Measurements from ENCODE around the gene USP22.

Gene USP22

DNA sequence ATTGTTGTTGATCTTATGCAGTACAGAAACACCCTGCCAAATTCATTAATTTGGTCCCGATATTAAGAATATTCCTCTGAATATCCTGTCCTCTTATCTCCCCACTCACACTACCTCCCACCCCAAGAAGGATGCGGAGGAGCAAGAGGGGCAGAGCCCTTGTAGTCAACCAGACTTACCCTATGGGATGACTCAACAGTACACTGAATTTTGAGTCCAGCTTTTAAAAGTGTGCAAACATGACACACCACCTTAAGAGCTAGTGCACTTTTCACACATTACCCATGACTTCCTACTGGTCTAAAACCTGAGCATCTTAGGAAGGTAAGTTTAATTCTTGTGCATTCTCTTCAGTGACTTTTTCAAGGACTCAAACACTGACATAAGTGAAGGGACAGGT, 9.5 kb downstream of the USP22 start:
- Histone ChIP-seq H3K79me2 (ENCODE audit: insufficient read depth, low read depth) (peaks cover 100% of the 10 kb centered on the region), H4K20me1 (ENCODE audit: insufficient read depth) (peaks cover 27% of the 10 kb centered on the region; the same call in 1 of the 2 replicates), H3K4me1 (ENCODE audit: low read depth, poor library complexity, severe bottlenecking) (peaks cover 86% of the 10 kb centered on the region), H2AFZ (ENCODE audit: low read depth) (no peak overlapping the region), H3K27me3 (ENCODE audit: insufficient read depth, low read depth) (no peaks in the 10 kb centered on the region), H3K4me2 (peak overlapping the region; percentile 84; the same call in 1 of the 2 replicates), H3K27ac (no peak overlapping the region), H3K9ac (no peak overlapping the region), H3K4me3 (IDR thresholded peaks at IDR 0.05; ENCODE audit: insufficient read depth, low read depth, low read length) (no peak overlapping the region), H3K36me3 (ENCODE audit: insufficient read depth) (no peaks in the 10 kb centered on the region)
- TF ChIP-seq, protein P1, sequence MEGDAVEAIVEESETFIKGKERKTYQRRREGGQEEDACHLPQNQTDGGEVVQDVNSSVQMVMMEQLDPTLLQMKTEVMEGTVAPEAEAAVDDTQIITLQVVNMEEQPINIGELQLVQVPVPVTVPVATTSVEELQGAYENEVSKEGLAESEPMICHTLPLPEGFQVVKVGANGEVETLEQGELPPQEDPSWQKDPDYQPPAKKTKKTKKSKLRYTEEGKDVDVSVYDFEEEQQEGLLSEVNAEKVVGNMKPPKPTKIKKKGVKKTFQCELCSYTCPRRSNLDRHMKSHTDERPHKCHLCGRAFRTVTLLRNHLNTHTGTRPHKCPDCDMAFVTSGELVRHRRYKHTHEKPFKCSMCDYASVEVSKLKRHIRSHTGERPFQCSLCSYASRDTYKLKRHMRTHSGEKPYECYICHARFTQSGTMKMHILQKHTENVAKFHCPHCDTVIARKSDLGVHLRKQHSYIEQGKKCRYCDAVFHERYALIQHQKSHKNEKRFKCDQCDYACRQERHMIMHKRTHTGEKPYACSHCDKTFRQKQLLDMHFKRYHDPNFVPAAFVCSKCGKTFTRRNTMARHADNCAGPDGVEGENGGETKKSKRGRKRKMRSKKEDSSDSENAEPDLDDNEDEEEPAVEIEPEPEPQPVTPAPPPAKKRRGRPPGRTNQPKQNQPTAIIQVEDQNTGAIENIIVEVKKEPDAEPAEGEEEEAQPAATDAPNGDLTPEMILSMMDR (conservative IDR thresholded peaks at IDR 0.05; ENCODE audit: low read depth, low read length) = no peak

DNA sequence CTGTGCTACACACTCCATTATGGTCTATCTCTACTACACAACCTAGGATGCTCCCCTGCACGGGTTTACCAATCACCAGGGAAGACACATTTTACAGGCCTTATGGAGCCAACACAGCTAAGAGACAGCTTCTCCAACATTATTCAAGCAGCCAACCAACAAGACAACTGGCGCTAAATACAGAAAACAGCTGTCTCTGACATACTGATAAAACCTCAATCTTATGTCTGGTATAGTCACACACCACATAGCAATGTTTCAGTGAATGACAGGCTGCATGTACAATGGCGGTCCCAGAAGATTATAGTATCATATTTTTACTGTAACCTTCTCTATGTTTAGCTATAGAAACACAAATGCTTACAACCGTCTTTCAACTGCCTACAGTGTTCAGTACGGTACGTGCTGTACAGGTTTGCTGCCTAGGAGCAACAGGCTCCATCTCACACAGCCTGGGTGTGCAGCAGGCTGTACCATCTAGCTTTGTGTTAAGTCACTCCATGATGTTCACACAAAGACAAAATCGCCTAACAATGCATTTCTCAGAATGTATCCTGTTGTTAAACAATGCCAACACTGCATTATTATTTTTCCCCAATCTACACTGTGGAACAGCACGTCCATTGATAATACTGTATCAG, 10.9 kb downstream of the USP22 start:
- no peak overlapping the region for H3K27ac ChIP-seq

GRCh38 chr17:21030375-21030774, 12.4 kb downstream of the USP22 start:
- no peak overlapping the region for H3K4me2 ChIP-seq
- no peak overlapping the region for H3K9ac ChIP-seq
- H4K20me1 ChIP-seq (ENCODE audit: insufficient read depth) = peaks cover 17% of the 10 kb centered on the region; the same call in 1 of the 2 replicates
- H3K36me3 ChIP-seq (ENCODE audit: insufficient read depth) = no peaks in the 10 kb centered on the region
- TF ChIP-seq, protein P1 (conservative IDR thresholded peaks at IDR 0.05; ENCODE audit: low read depth, low read length) = no peak
- H2AFZ ChIP-seq (ENCODE audit: low read depth) = no peak overlapping the region
- H3K27ac ChIP-seq = no peak overlapping the region
- H3K79me2 ChIP-seq (ENCODE audit: insufficient read depth, low read depth) = peaks cover 100% of the 10 kb centered on the region
- H3K27me3 ChIP-seq (ENCODE audit: insufficient read depth, low read depth) = no peaks in the 10 kb centered on the region
- H3K4me1 ChIP-seq (ENCODE audit: low read depth, poor library complexity, severe bottlenecking) = peaks cover 56% of the 10 kb centered on the region
- H3K4me3 ChIP-seq (IDR thresholded peaks at IDR 0.05; ENCODE audit: insufficient read depth, low read depth, low read length) = no peak overlapping the region

More for the DNA sequence above, 10.9 kb downstream of the USP22 start:
- Histone ChIP-seq H4K20me1 (ENCODE audit: insufficient read depth) (peaks cover 17% of the 10 kb centered on the region; the same call in 1 of the 2 replicates), H3K4me2 (no peak overlapping the region), H3K4me1 (ENCODE audit: low read depth, poor library complexity, severe bottlenecking) (peaks cover 71% of the 10 kb centered on the region), H3K79me2 (ENCODE audit: insufficient read depth, low read depth) (peaks cover 100% of the 10 kb centered on the region), H2AFZ (ENCODE audit: low read depth) (no peak overlapping the region), H3K9ac (no peak overlapping the region), H3K4me3 (IDR thresholded peaks at IDR 0.05; ENCODE audit: insufficient read depth, low read depth, low read length) (no peak overlapping the region), H3K36me3 (ENCODE audit: insufficient read depth) (no peaks in the 10 kb centered on the region), H3K27me3 (ENCODE audit: insufficient read depth, low read depth) (no peaks in the 10 kb centered on the region)
- TF ChIP-seq, protein P1 (conservative IDR thresholded peaks at IDR 0.05; ENCODE audit: low read depth, low read length) = no peak

- Histone ChIP-seq H3K9ac (no peak overlapping the region), H3K27me3 (ENCODE audit: insufficient read depth, low read depth) (no peaks in the 10 kb centered on the region), H3K4me1 (ENCODE audit: low read depth, poor library complexity, severe bottlenecking) (peaks cover 48% of the 10 kb centered on the region), H4K20me1 (ENCODE audit: insufficient read depth) (peaks cover 25% of the 10 kb centered on the region; the same call in 1 of the 2 replicates), H3K36me3 (ENCODE audit: insufficient read depth) (no peaks in the 10 kb centered on the region), H3K79me2 (ENCODE audit: insufficient read depth, low read depth) (peaks cover 100% of the 10 kb centered on the region), H3K27ac (no peak overlapping the region), H2AFZ (ENCODE audit: low read depth) (no peak overlapping the region), H3K4me3 (IDR thresholded peaks at IDR 0.05; ENCODE audit: insufficient read depth, low read depth, low read length) (no peak overlapping the region), H3K4me2 (no peak overlapping the region)
- TF ChIP-seq, protein P1 (conservative IDR thresholded peaks at IDR 0.05; ENCODE audit: low read depth, low read length) = no peak
Observed at GRCh38 chr17:21029515-21029914, 13.3 kb downstream of the USP22 start.

Measured in KMS-11 (cell line).